ENCODE results near the gene LOC128125822.
"Not testable (repeated sequence)": the region's sequence is repeated elsewhere in the genome, so short reads cannot be mapped to it uniquely, and the experiment has no call there.

The LOC128125822 gene

GRCh38 chr6:63572044-63572746 is at the start of gene LOC128125822, which contains the start of gene PTP4A1:
Gene LOC128125822, plus strand, starts transcription at chr6:63572480.
Gene PTP4A1, plus strand, starts transcription at chr6:63572480. Its CDS starts 4,401 bp downstream, at chr6:63576881.
- peak; percentile 93 to 98 for DNase-seq (ENCODE audit: low read depth in 2 of 2)

GRCh38 chr6:63522911-63523287 is 49.4 kb upstream of the LOC128125822 start:
- DNase-seq (ENCODE audit: low read depth in 2 of 2) = not testable (repeated sequence)

- no peak for DNase-seq (ENCODE audit: low read depth in 2 of 2)
Measured at GRCh38 chr6:63523630-63524029, 48.6 kb upstream of the LOC128125822 start.

- no peak for DNase-seq (ENCODE audit: low read depth in 2 of 2)
Measured at GRCh38 chr6:63525186-63525878, 46.9 kb upstream of the LOC128125822 start.

- no peak for DNase-seq (ENCODE audit: low read depth in 2 of 2)
Measured at GRCh38 chr6:63526931-63527330, 45.3 kb upstream of the LOC128125822 start.

- peak; percentile 85 to 98 for DNase-seq (ENCODE audit: low read depth in 2 of 2)
Measured at GRCh38 chr6:63527658-63528514, 44.4 kb upstream of the LOC128125822 start.

GRCh38 chr6:63529498-63529897 is 42.8 kb upstream of the LOC128125822 start:
- no peak for DNase-seq (ENCODE audit: low read depth in 2 of 2)

- no peak for DNase-seq (ENCODE audit: low read depth in 2 of 2)
Measured at GRCh38 chr6:63530182-63530581, 42.1 kb upstream of the LOC128125822 start.

- DNase-seq (ENCODE audit: low read depth in 2 of 2) = no peak
Measured at GRCh38 chr6:63530991-63531390, 41.3 kb upstream of the LOC128125822 start.

GRCh38 chr6:63533026-63533425 is 39.3 kb upstream of the LOC128125822 start:
- no peak for DNase-seq (ENCODE audit: low read depth in 2 of 2)

- no peak for DNase-seq (ENCODE audit: low read depth in 2 of 2)
Measured at GRCh38 chr6:63533952-63534351, 38.3 kb upstream of the LOC128125822 start.

GRCh38 chr6:63537201-63537958 is 34.9 kb upstream of the LOC128125822 start:
- peak in 1 of 2 donors; percentile 4 for DNase-seq (ENCODE audit: low read depth in 2 of 2)

GRCh38 chr6:63537959-63538300 is 34.4 kb upstream of the LOC128125822 start:
- no peak for DNase-seq (ENCODE audit: low read depth in 2 of 2)

GRCh38 chr6:63538550-63538949 is 33.7 kb upstream of the LOC128125822 start:
- no peak for DNase-seq (ENCODE audit: low read depth in 2 of 2)

GRCh38 chr6:63543001-63543400 is 29.3 kb upstream of the LOC128125822 start:
- DNase-seq (ENCODE audit: low read depth in 2 of 2) = no peak

- DNase-seq (ENCODE audit: low read depth in 2 of 2) = no peak
Measured at GRCh38 chr6:63543982-63544381, 28.3 kb upstream of the LOC128125822 start.

- no peak for DNase-seq (ENCODE audit: low read depth in 2 of 2)
Measured at GRCh38 chr6:63546236-63546635, 26.0 kb upstream of the LOC128125822 start.

GRCh38 chr6:63546697-63547096 is 25.6 kb upstream of the LOC128125822 start:
- DNase-seq (ENCODE audit: low read depth in 2 of 2) = no peak

- DNase-seq (ENCODE audit: low read depth in 2 of 2) = no peak
Measured at GRCh38 chr6:63549076-63549475, 23.2 kb upstream of the LOC128125822 start.

GRCh38 chr6:63553208-63553607 is 19.1 kb upstream of the LOC128125822 start:
- no peak for DNase-seq (ENCODE audit: low read depth in 2 of 2)

- DNase-seq (ENCODE audit: low read depth in 2 of 2) = no peak
Measured at GRCh38 chr6:63553900-63554299, 18.4 kb upstream of the LOC128125822 start.

Measured in dermis microvascular lymphatic vessel endothelial cell (primary cell).